Measurements from ENCODE around the gene TYK2.
"Not testable (repeated sequence)": the region's sequence is repeated elsewhere in the genome, so short reads cannot be mapped to it uniquely, and the experiment has no call there.

Gene TYK2

DNA sequence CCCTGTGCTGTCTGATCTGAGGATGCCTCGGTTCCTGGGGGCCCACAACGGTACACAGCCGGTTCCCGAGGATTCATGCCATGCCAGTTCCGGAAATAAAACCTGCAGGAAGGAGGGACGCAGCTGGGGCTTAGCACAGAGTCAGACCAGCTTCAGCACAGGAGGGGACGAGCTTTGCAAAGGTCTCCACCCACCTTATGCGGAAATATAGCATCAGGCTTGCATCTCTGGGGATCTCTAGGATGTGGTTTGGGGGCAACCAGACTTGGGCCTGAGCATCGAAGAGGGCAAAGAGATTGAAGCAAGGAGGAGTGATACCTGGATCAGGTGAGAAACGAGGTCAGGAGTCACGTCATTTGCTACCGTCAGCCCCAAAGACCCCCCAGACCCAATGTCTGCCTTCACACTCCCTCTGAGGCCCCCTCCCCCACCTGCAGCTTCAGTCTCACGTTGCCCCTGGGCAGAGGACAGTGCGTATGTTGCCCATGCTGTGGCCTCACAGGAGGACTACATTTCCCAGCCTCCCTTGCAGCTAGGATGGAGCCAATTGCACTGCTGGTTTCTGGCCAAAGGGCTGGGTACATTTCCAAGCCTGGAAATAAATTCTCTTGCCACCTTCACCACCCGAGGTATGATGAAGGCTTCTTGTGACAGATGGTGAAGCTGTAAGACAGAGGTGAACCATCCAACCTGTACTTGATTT, 12.1 kb downstream of the TYK2 start:
- no peak for DNase-seq

DNA sequence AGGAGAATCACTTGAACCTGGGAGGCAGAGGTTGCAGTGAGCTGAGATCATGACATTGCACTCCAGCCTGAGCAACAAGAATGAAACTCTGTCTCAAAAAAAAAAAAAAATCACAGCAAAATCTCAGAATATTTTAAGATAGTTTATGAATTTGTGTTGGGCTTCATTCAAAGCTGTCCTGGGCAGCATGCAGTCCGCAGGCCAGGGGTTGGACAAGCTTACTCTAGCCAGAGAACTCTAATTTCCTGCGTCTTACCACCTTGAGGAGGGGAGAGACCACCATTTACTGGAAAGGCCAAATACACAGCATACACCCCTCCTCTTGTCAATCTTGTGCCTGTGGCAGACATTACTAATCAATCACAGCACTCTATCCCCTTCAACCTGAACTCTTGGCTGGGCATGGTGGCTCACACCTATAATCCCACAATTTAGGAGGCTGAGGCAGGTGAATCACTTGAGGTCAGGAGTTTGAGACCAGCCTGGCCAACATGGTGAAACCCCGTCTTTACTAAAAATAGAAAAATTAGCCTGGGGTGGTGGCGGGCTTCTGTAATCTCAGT, 13.3 kb downstream of the TYK2 start:
- not testable (repeated sequence) for DNase-seq

DNA sequence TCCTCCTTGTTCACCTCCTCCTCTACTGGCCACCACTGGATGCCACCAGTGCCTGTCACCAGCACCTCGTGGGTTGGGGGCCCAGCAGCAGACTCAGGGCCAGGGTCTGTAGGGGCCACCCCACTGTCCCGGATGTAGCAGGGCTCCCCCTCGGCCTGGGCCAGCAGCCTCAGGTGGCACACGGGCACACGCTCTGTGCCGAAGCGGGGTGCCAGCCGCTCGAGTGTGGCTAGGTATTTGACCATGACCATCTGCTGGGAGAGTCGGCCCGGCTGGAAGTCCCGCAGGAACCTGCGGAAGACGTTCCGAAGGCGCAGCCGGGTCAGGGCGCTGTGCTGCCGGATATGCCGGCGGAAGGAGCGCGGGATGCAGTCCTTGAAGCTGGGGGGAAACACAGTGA, 14.9 kb downstream of the TYK2 start:
- DNase-seq = no peak

DNA sequence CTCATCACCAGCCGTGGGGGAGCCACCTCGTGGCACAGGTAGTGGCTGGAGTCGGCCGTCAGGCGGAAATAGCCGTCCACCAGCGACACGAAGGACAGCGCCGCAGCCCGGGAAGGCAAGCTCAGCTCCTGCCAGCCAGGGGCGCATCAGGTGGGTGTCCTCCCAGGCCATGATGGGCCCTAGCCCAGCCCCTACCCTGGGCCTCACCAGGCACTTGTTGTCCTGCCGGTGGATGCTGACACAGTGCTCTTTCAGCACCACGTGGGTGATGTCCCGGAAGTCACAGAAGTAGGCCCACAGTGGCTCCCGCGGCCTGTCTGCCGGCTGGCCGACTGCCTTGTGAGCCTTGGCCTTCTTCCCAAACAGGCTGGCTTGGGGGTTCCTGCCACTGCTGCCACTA, 15.7 kb downstream of the TYK2 start:
- DNase-seq = no peak

DNA sequence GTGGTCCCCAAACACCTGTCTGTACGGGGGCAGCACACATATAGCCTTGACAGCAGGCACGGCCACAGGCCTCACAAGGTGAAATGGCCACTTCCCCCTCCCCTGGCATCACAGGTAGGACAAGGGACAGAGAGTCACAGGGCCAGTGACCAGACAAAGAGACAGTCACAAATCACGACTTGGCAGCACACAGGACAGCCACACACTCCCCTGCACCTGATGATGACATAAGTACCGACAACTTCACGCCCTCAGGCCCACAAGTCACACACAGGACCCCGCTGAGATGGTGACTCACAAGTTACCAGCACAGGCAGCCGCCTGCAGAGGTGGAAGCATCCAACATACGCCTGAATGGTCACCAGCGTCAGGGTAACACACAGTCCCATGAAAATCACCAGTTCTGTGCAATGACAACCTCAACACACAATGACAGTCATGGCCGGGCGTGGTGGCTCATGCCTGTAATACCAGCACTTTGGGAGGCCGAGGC, 16.5 kb downstream of the TYK2 start:
- no peak for DNase-seq

DNA sequence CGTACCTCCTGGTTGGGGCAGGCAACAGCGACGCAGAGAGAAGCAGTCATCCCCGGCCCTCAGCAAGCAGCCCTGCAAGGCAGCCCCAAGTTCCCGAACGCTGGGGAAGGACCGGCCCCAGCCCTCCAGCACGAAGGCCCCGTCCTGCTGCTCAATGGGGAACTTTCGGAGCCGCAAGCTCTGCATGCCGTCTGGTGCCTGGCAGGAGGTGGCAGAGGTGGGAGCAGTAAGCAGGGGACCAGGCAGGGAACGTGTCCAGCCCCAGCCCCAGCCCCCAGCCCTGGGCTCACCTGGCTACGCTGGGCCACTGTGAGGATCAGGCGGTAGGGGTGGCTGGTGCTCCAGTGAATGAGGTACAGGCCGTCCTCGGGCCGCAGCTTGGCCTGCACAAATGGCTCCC, 18.1 kb downstream of the TYK2 start:
- DNase-seq = no peak

DNA sequence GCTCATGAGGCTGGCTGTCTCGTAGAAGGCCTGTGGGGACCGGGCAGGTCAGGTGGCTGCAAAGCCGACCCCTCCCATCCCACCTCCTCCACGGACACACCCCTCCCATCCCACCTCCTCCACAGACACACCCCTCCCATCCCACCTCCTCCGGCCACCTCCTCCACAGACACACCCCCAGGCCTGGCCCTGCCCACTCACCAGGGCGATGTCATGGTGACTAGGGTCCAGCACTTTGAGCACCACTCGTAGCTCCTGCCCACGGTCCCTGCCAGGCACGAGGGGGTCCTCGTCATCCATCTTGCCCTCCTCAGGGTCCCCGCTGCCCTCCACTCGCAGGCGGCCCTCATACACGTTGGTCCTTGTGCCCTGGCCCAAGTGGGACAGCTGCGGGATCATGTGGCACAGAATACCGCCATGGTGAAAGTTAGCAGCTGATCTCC, 18.8 kb downstream of the TYK2 start:
- no peak for DNase-seq

DNA sequence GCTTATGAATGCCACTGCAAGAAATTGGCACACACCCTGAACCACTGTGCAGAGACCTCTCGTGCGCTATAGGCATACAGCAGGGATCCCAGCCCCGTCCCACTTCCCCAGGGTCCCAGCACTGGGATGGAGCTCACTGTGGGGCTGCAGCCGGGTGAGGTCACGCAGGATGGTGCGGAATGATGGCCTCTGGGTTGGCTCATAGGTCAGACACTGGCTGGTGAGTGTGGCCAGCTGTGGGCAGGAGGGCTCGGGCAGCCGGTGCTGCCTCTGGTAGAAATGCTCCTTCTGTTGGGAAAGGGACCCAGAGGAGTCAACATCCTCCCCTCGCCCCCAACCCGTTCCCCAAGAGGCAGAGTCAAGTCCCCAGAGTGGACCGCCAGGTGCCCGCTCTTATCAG, 23.9 kb downstream of the TYK2 start:
- no peak for DNase-seq

DNA sequence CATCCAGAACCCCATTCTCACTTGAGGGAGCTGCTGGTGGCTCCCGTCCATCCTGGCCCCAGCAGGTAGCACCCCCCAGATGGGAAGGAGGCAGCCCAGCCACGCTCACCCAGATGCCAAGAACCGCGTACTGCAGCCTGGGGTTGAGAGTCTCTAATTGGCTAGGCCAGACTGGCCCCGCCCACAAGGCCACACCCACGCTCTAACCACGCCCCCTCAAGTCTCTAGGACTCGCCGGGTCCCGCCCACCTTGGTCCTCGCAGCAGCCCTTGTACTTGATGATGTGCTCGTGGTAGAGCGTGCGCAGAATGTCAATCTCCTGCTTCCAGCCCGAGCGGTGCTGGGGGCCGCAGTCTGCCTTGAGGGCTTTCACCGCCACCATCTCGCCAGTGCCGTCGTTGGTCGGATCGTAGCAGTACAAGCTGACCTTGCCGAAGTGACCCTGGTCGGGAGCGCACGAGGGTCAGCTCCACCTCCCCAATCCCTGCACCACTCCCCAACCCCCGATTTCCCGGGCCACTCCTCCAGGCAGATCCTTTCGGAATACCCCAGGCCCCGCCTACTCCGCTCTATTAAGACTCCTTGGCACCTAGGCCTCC, 26.5 kb downstream of the TYK2 start:
- DNase-seq = peak; percentile 36 to 38

DNA sequence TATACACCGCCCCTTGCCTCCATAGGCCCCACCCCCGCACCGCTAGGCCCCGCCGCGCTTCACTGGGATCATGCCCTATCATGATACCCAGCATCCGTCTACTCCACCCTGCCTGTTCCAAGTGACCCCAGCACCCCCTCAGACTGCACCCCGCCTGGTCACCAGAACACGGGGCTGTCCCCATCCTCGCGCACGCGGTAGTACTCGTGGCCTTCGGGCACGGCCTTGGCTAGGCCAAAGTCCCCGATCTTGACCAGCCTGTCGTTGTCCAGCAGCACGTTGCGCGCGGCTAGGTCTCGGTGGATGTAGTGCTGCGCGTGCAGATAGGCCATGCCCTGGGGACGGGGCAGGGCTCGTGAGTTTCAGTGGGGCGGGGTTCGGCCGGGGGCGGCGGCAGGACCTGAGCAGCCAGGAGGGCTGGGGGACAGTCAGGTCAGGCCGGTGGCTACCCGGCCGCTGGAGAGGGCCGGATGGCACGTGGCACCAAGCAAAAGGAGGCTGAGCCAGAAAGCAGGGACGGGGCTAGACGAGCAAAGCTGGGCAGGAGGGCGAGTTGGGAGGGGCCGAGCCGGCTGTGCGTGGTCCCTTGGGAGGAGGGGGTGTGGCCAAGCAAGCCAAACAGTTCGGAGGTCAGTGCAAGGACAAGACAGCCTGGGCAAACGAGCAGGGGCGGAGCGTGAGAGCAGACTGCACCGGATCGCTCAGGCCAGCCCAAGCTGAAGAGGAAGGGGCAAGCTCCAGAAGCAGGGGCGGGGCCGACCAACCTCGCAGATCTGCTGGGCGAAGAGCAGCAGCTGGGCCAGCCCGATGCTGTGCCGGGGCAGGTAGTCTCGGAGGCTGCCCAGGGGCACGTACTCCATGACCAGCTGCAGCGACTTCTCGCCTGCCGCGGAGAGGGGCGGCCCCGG, 27.4 kb downstream of the TYK2 start:
- no peak for DNase-seq

DNA sequence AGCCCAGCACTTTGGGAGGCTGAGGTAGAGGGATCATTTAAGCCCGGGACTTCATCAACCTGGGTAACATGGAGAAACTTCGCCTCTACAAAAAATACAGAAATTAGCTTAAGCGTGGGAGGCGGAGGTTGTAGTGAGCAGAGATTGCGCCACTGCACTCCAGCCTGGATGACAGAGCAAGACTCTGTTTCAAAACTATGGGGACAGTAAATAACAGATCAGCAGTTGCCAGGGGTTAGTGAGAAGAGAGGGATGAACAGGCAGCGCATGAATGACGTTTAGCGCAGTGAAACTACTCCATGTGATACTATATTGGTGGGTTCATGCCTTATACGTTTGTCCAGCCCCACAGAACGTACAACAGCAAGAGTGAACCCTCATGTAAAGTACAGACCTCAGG, 33.9 kb downstream of the TYK2 start:
- no peak for DNase-seq

DNA sequence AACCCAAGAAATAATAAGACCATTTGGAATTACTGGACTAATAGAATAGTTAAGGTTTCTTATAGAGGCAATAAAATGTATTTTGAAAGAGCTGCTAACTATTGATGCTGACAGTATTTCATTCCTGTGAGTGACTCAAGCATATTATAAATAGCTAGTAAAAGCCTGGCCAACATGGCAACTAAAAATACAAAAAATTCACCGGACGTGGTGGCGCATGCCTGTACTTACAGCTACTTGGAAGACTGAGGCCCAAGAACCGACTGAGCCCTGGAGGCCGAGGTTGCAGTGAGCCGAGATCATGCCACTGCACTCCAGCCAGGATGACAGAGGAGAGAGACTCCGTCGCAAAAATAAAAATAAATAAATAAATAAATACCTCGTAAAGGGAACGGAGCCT, 35.6 kb downstream of the TYK2 start:
- DNase-seq = no peak

DNA sequence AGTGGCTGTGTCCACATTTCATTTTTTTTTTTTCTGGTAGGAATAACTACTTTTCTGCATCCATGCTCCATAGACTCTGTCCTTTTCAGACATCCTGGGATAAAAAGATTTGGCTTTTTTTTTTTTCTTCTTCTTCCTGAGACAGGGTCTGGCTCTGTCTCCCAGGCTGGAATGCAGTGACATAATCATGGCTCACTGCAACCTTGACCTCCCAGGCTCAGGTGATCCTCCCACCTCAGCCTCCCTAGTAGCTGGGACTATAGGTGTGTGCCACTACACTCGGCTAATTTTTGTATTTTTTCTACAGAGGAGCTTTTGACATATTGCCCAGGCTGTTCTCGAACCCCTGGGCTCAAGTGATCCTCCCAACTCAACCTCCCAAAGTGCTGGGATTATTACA, 36.9 kb downstream of the TYK2 start:
- no peak for DNase-seq

DNA sequence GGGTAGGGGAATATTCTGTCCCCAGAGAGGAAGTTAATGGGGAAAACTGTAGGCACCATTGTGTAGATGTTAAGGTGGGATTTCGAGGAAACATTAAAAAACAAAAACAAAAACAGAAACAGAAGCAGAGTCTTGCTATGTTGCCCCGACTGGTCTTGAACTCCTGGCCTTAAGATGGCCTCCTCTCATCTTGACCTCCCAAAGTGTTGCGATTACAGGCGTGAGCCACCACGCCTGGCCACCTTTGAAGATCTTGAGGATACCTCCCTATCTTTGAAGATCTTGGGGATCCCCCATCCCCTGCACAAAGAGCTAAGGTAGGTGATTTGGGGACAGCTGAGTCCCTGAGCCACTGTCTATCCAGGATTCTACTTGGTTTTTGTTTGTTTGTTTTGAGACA, 40.4 kb downstream of the TYK2 start:
- DNase-seq = no peak

DNA sequence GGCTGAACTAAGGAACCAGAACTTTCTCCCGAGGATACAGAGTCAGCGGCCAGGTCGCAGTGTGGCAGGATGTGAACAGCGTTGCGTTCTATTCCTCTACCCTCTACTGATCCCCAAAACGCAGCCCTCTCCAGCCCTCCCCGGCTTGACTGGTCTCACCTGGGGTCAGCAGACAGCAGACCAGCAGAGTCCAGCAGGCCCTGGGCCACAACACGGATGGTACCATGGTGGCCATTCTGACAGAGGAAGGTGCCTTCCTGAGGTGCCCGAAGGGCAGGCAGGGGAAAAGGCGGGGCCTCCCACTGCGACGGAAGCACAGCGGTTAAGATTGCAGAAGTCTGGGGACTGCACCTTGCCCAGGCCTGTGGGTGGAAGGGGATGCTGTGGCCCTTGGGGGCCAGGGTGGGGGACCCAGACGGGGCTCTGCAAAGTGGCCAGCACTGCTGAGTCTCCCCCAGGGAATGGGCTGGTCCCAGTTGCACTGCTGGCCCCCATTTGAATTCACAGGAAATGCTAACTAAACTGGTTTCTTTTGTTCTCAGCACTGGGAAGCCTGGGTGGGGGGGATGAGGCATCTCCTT, 40.9 kb downstream of the TYK2 start, which contains the start of gene ICAM3:
TSS of gene ICAM3 (minus strand) at position 245 of the 581 bp plus-strand sequence. CDS start at position 235, 10 bp downstream.
- peak; percentile 50 to 60 for DNase-seq

DNA sequence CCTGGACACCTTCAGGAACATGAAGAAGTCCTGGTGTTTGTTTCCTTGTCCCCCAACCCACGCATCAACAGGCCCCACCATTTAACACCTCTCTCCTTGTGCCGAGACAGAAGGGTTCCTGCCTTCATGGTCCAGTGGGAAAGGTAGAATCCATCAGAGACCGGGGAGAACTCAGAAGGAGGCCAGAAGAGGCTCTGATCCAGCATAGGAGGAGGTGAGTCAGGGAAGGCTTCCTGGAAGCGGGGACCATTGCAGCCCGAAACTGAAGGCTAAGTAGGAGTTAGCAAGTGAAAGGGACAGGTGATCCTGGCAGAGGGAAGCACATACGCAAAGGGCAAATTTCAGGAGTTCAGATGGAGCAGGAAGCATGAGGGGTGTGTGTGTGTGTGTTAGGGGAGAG, 41.4 kb downstream of the TYK2 start:
- DNase-seq = no peak

DNA sequence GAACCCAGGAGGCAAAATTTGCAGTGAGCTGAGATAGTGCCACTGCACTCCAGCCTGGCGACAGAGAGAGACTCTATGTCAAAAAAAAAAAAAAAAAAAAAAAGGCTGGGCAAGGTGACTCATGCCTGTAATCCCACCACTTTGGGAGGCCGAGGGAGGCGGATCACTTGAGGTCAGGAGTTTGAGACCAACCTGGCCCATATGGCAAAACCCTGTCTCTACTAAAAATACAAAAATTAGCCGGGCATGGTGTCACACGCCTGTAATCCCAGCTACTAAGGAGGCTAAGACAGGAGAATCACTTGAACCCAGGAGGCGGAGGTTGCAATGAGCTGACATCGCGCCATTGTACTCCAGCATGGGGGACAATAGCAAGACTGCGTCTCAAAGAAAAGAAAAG, 43.6 kb downstream of the TYK2 start:
- not testable (repeated sequence) for DNase-seq

DNA sequence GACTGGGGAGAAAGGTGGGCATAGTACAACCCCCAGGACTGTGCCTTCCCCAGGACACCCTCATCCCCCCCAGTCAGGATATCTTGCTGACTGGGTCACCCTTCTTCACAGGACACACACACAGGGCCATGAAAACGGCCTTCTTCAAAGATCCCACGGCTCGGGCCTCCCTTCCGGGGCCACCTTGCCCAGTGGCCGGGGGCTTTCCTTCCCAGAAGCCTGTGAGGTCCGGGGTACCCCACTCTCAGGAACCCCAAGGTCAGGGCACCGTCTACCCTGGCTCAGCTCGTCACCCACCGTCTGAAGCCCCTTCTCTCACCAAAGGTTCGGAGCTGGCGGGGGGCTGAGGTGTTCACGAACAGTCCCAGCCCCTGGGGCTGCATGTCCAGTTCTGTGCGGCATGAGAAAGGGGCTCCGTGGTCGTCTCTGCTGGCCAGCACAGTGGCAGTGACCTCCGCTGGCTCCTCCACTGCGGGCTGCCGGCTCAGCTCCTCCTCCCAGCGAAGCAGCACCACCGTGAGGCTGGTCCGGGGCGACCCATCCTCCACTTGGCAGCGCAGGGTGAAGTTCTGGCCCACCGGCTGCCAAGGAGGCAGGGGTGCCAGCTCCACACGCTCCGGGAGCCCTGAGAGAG, 44.9 kb downstream of the TYK2 start:
- no peak for DNase-seq

DNA sequence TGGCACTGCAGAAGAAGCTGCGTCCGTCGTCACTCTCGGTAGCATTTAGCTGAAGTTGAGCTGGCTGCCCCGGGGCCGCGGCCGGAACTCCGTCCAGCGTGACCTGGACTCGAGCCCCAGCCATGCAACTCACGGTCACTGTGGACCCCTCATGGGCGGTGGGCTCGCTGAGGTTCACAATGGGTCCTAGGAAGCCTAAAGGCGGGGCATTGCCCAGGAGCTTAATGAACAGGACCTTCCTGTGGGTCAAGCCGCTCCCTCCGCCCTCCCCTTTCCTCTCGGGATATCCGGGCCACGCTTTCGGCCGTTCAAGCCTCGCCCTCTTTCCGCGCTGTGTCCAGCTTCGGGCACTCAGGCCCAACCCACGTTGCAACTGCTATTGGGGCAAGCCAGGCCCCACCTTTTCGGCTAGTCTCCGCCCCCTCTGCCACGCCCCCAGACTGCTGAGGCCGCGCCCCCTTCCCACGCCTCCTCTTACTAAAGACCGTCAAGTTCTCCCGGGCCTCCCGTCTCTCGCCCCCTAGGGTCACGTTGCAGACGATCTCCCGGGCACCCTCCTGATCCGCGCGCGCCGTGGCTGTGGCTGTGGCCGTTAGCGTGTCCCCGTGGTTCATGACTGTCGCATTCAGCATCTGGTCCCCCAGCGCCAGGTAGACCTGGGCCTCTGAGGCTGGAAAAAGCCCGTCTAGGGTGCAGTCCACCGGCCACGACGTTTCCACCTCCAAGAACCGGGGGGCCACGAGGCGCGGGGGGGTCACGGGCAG, 45.6 kb downstream of the TYK2 start:
- peak in 1 of 2 experiments; percentile 40 for DNase-seq

DNA sequence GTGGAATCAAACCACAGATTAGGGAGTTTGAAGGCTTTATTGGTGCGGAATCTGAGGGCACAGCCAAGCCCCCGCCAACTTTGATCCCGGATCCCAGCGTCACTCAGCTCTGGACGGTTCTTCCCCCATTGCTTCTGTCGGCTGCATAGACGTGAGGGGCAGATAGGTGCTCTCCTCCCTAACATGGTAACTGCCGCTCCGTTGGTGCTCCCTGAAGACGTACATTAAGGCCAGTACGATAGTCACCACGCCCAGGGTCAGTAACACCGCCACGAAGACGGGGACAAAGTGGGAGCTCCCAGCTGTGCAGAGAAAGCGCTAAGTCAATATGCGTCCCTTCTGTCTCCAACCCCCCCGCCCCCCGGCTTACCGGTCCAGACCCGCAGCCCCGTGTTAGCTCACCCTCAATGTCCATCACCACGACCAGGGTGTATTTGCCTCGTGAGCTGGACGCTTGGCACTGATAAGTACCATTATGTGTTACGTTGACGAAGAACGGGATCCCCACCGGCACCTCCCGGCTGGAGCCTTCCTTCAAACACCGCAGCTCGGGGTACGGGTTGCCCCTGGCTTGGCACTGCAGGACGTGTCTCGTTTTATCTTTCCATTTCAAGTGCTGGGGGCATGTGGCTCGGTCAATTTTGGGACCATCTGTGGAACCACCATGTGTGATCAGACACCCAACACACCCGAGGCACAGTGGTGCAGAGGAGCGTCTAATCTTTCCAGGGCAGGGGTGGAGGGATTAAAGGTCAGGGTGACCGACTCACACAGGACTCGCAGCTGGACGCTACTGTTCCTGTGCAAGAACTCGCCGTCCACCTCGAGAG, 46.4 kb downstream of the TYK2 start:
- no peak for DNase-seq

All from stimulated activated CD4-positive, alpha-beta T cell treated with anti-CD3 and anti-CD28 coated beads, Interleukin-4, amount 100 ng/mL, for 4 hours (primary cell).